Choroid plexus epithelial cell (primary cell): ENCODE results near the gene GTF2H3.

Source experiments
- DNase-seq: peaks from one replicate; pipeline ENCODE4 v3.0.0-alpha.2; 2010; ENCODE audit warnings: low read depth
- H3K4me3 ChIP-seq: 2 replicates; pipeline ENCODE4 v1.5.1; 2011; ENCODE audit warnings: low read depth, mild to moderate bottlenecking, control low read depth, low read length, moderate library complexity
- CTCF ChIP-seq: conservative IDR thresholded peaks from 2 replicates; pipeline ENCODE4 v1.5.1; 2011; ENCODE audit warnings: low read depth, mild to moderate bottlenecking, control low read depth, inconsistent platforms, low read length, moderate library complexity

GTF2H3 gene

GRCh38 chr12:123678981-123679380, 45.4 kb downstream of the GTF2H3 start:
- no peak for TF ChIP-seq CTCF
- DNase-seq, result no peak
- H3K4me3 ChIP-seq, result no peak overlapping the region

- H3K4me3 ChIP-seq, result no peak overlapping the region
- no peak for TF ChIP-seq CTCF
- no peak for DNase-seq
Measured at GRCh38 chr12:123681605-123682004, 48.0 kb downstream of the GTF2H3 start.

DNA sequence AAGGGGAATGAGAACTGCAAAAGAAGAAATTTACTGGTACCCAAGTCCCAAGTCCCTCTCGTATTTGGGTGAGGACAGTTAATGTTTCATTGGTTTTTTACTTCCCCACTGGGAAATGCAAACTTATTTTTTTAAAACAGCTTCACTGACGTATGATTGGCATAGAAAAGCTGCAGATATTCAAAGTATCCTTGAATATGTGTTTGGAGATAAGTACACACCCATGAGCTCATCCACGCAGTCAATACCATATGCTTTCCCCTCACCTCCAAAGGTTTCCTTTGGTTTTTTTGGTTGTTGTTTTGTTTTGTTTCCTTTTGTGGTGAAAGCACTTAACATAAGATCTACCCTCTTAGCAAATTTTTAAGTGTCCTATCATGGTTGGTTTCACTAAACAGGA, 50.3 kb downstream of the GTF2H3 start:
- no peak for DNase-seq
- TF ChIP-seq CTCF, result no peak
- no peak overlapping the region for H3K4me3 ChIP-seq

DNA sequence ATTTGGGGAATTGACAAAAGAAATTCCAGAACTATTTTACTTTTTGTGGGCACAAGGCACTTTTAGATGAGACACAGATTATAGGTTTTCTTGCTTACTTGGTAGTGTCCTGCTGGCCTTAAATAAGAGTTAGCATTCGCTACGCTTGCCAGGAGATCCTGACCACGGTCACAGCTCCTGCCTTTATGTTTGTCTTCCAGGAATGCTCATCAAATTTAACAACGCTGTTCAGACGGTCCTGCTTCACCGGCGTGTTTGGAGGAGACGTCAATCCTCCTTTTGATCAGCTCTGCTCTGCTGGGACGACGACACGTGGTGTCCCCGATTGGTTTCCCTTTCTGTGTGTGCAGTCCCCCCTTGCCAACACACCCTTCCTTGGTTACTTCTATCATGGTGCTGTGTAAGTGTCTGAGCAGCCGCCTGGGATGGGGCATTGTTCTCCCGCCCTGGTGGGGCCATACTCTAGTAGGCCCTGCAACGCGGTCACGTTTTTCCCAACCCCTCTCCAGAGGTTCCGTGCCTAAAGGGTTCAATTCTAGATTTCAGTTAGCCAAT, 53.1 kb downstream of the GTF2H3 start:
- no peak for DNase-seq
- TF ChIP-seq CTCF, result no peak
- H3K4me3 ChIP-seq, result no peak overlapping the region

GRCh38 chr12:123690191-123690840, 56.7 kb downstream of the GTF2H3 start:
- TF ChIP-seq CTCF, result no peak
- H3K4me3 ChIP-seq, result no peak overlapping the region
- no peak for DNase-seq

DNA sequence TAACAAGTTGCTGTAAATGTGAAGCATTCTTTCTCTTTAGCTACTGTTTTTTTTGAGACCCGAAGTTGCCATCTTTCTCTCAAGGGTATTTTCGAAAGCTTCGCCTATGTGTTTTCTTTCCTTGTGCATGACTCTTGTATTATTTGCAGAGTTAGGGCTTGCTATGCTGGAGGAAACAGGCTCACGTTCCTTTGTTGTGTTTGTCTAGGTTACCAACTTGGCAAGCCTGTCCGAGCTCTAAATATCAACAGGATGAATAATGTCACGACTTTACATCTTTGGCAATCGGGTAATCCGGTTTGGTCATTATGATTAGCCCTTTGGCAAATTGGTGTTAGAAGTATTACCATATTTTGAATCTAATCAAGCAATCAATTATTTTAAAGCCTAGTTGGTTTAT, 62.6 kb downstream of the GTF2H3 start:
- no peak for TF ChIP-seq CTCF
- no peak overlapping the region for H3K4me3 ChIP-seq
- no peak for DNase-seq

- DNase-seq, result no peak
- no peak for TF ChIP-seq CTCF
- H3K4me3 ChIP-seq, result no peak overlapping the region
Measured at GRCh38 chr12:123696646-123697045, 63.0 kb downstream of the GTF2H3 start.
